Endothelial cell of umbilical vein (primary cell): ENCODE data around the gene DLG1. TPM values are rescaled to one million over a fixed set of nuclear protein-coding genes. Genes with fewer than 3 reads are reported as not detected.

Experiments used
- BruUV-seq: library from RNA; stranded (reverse); fragments of 400-500 nt; replicated peaks from 2 replicates; lab custom pipeline; 2021; lab: Mats Ljungman, UMichigan
- CTCF ChIA-PET: fragments of 300-600, 350-600 bp; sonication (Branson Sonifier 250); formaldehyde crosslinking; loops from one replicate; lab custom pipeline; 2021; ENCODE audit warnings: antibody characterized with exemption, inconsistent platforms; lab: Charles Lee
- POLR2A ChIA-PET: fragments of 300-600, 350-600 bp; sonication (Branson Sonifier 250); formaldehyde crosslinking; loops from one replicate; lab custom pipeline; 2021; ENCODE audit warnings: antibody characterized with exemption, inconsistent platforms; lab: Charles Lee
- DNase-seq: peaks from one replicate; pipeline ENCODE4 v3.0.0-alpha.2; 2011; ENCODE audit warnings: low read depth, low spot score
- FAIRE-seq: peaks from 2 replicates; lab custom pipeline; 2011; peaks lifted over from hg19 to GRCh38; lab: Jason Lieb, UNC
- H2AFZ ChIP-seq: 2 replicates; pipeline ENCODE4 v1.6.0; 2012; ENCODE audit warnings: low read depth, low read length, control low read depth, inconsistent platforms
- H3K27ac ChIP-seq: 2 replicates; pipeline ENCODE4 v1.5.1; 2011; ENCODE audit warnings: low read depth, mild to moderate bottlenecking, control low read depth, low read length, moderate library complexity; ENCODE audit not compliant: insufficient read depth
- H3K27me3 ChIP-seq, 2 experiments: 2 replicates each; pipeline versions ENCODE4 v1.6.0 to v1.6.1; 2011; ENCODE audit warnings: low read length in 2 of 2, mixed read lengths in 1 of 2; ENCODE audit not compliant: control insufficient read depth in 2 of 2, insufficient read depth in 2 of 2
- H3K36me3 ChIP-seq, 2 experiments: 2 replicates in 1 of 2; 3 replicates in 1 of 2; pipeline ENCODE4 v1.5.1; 2011; ENCODE audit warnings: low read length in 2 of 2, mild to moderate bottlenecking in 1 of 2, moderate library complexity in 1 of 2; ENCODE audit not compliant: control insufficient read depth in 2 of 2, insufficient read depth in 2 of 2; ENCODE audit errors: extremely low read depth in 1 of 2
- H3K4me1 ChIP-seq: 3 replicates; pipeline ENCODE4 v1.5.1; 2011; ENCODE audit warnings: mild to moderate bottlenecking, low read length; ENCODE audit not compliant: control insufficient read depth, insufficient read depth; ENCODE audit errors: extremely low read depth
- H3K4me2 ChIP-seq: 2 replicates; pipeline ENCODE4 v1.6.1; 2011; ENCODE audit warnings: low read length, control low read depth, mixed read lengths; ENCODE audit not compliant: insufficient read depth
- H3K4me3 ChIP-seq, 3 experiments: fragments of 200-600 bp in 1 of 3; sonication (generic), shearing (Covaris generic) in 1 of 3; replicated peaks in 1 of 3; 2 replicates each; pipeline ENCODE4 v1.5.1; 2011 to 2016; ENCODE audit warnings: control low read depth in 3 of 3, low read length in 3 of 3, mild to moderate bottlenecking in 2 of 3, inconsistent platforms in 1 of 3, low read depth in 1 of 3, moderate library complexity in 1 of 3; ENCODE audit not compliant: insufficient read depth in 1 of 3
- H3K79me2 ChIP-seq: 2 replicates; pipeline ENCODE4 v1.6.0; 2012; ENCODE audit warnings: low read length, inconsistent platforms; ENCODE audit not compliant: control insufficient read depth, insufficient read depth
- H3K9ac ChIP-seq: replicated peaks from 2 replicates; pipeline ENCODE3; 2011; ENCODE audit warnings: low read length, control low read depth; ENCODE audit not compliant: insufficient read depth; ENCODE audit errors: extremely low read depth
- H3K9me1 ChIP-seq: replicated peaks from 3 replicates; pipeline ENCODE4 v1.6.0; 2011; ENCODE audit warnings: mild to moderate bottlenecking, low read length; ENCODE audit not compliant: control insufficient read depth, insufficient read depth; ENCODE audit errors: extremely low read depth
- H3K9me3 ChIP-seq: replicated peaks from 2 replicates; pipeline ENCODE4 v1.5.1; 2012; ENCODE audit warnings: low read length, inconsistent platforms; ENCODE audit not compliant: control insufficient read depth, insufficient read depth
- H4K20me1 ChIP-seq: replicated peaks from 2 replicates; pipeline ENCODE3; 2011; ENCODE audit warnings: mild to moderate bottlenecking, low read length; ENCODE audit not compliant: control insufficient read depth, insufficient read depth; ENCODE audit errors: extremely low read depth
- CTCF ChIP-seq, 2 donors: IDR thresholded peaks; 1 replicate in 1 of 2; 2 replicates in 1 of 2; pipeline ENCODE4 v1.5.1; 2011; ENCODE audit warnings: low read length in 2 of 2, mild to moderate bottlenecking in 2 of 2, moderate library complexity in 2 of 2, control low read depth in 1 of 2, inconsistent platforms in 1 of 2, low read depth in 1 of 2; ENCODE audit not compliant: insufficient read depth in 1 of 2; ENCODE audit errors: extremely low read depth in 1 of 2
- EZH2 ChIP-seq: IDR thresholded peaks from 2 replicates; pipeline ENCODE4 v1.6.1; 2012; ENCODE audit warnings: borderline replicate concordance, low read depth, mild to moderate bottlenecking, moderate library complexity, low read length, inconsistent platforms; ENCODE audit not compliant: severe bottlenecking
- FOS ChIP-seq: IDR thresholded peaks from 2 replicates; pipeline ENCODE4 v1.6.1; 2011; ENCODE audit warnings: mild to moderate bottlenecking, low read length, moderate library complexity, borderline replicate concordance; ENCODE audit not compliant: insufficient read depth
- GATA2 ChIP-seq: IDR thresholded peaks from 2 replicates; pipeline ENCODE4 v1.7.0; 2011; ENCODE audit warnings: low read depth, mild to moderate bottlenecking, moderate library complexity, mixed read lengths, low read length; ENCODE audit not compliant: insufficient read length, insufficient read depth
- JUN ChIP-seq: IDR thresholded peaks from 2 replicates; pipeline ENCODE4 v1.6.1; 2011; ENCODE audit warnings: borderline replicate concordance, low read depth; ENCODE audit not compliant: insufficient read length, insufficient read depth
- MYC ChIP-seq: IDR thresholded peaks from one replicate; pipeline ENCODE4 v1.6.1; 2011; ENCODE audit warnings: mild to moderate bottlenecking, low read depth, low read length
- POLR2A ChIP-seq: IDR thresholded peaks from 2 replicates; pipeline ENCODE4 v1.6.1; 2012; ENCODE audit warnings: low read depth, mild to moderate bottlenecking, control low read depth, low read length
- dilution Hi-C: fragments of 300-500 bp; cut with MboI; formaldehyde crosslinking; loops from one replicate; pipeline ENCODE4 v1.15.0; 2019; ENCODE audit warnings: low sequenced_read_pairs; ENCODE audit not compliant: extremely low pct_ligation_motif_present
- intact Hi-C: fragments of 100-400 bp; cut with micrococcal nuclease; formaldehyde crosslinking; loops from one replicate; pipeline ENCODE4 v1.10.0; 2022
- polyA plus RNA-seq, 4 experiments: library from polyadenylated mRNA; depleted of rRNA in 3 of 4; stranded (reverse) in 3 of 4; unstranded in 1 of 4; fragments of >200 nt; gene quantifications; 2 replicates each; pipeline versions ENCODE4 v1.2.1 to v1.2.3, GENCODE V29; 2011 to 2012; ENCODE audit warnings: missing spikeins in 1 of 4
- total RNA-seq: library from RNA; stranded (reverse); gene quantifications from 2 replicates; pipeline ENCODE4 v1.2.3, GENCODE V29; 2021
- TF ChIP-seq, protein P1 (sequence below): IDR thresholded peaks from 2 replicates; pipeline ENCODE4 v1.6.1; 2011; ENCODE audit not compliant: insufficient read depth, insufficient read length

DLG1 gene
- total and polyA plus RNA-seq, 2 donors (not counting 3 experiments of a cell fraction or from before 2014, with no cell fraction given), result 26.5 to 80.1 TPM

DNA sequence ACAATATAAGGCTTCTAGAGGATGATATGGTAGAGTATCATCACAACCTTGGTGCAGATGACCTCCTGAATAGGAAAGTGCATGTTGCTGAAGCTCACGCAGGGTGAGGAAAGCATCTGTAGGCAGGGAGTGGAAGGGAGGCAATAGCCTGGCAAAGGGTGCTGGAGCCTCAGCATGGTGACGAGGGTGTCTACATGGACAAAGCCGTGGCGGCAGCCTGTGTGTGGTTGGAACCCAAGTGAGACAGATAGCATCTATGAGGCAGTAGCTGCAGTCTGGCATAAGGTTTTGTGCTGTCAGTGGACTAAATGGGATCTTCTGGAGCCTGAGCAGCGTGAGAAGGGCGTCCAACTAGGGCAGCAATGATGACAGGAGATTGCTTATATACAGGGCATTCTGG, 132.5 kb downstream of the DLG1 start:
- Histone ChIP-seq H3K27me3 (no peaks in the 10 kb centered on the region), H3K4me3 (no peak overlapping the region), H3K4me1 (no peaks in the 10 kb centered on the region), H2AFZ (no peak overlapping the region), H3K79me2 (peaks cover 44% of the 10 kb centered on the region), H3K4me2 (no peak overlapping the region), H3K9me1 (no peaks in the 10 kb centered on the region), H3K9me3 (no peaks in the 10 kb centered on the region), H3K9ac (no peak overlapping the region), H4K20me1 (no peaks in the 10 kb centered on the region), H3K36me3 (no peaks in the 10 kb centered on the region), H3K27ac (no peak overlapping the region)
- no peak for TF ChIP-seq CTCF (IDR thresholded peaks at IDR 0.05; ENCODE audit: extremely low read depth in 1 of 2, insufficient read depth in 1 of 2, low read depth in 1 of 2, low read length in 2 of 2)
- no peak for TF ChIP-seq EZH2
- TF ChIP-seq, protein P1, sequence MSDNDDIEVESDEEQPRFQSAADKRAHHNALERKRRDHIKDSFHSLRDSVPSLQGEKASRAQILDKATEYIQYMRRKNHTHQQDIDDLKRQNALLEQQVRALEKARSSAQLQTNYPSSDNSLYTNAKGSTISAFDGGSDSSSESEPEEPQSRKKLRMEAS, result no peak
- TF ChIP-seq MYC, result no peak
- TF ChIP-seq POLR2A, result no peak
- TF ChIP-seq GATA2, result no peak
- no peak for TF ChIP-seq JUN
- TF ChIP-seq FOS, result no peak
- DNase-seq, result no peak
- no TSS peak for BruUV-seq
- POLR2A ChIA-PET, result no interaction called here
- intact Hi-C loops (no loop called here), dilution Hi-C loops (no loop called here)
- no peak for FAIRE-seq
- CTCF ChIA-PET, result interaction anchor here (0.7 to 1.7 kb wide), 5 partner anchors 10 to 36 kb away, joined by 3 to 7 read pairs (median 4); no protein-coding TSS in a partner anchor
